HepG2 (cell line): ENCODE results near the gene LRRC74B. TPM values are rescaled to one million over a fixed set of nuclear protein-coding genes. Genes with fewer than 3 reads are reported as not detected.
A peak's percentile ranks its signal among the peaks of the same experiment; 100 is the strongest.

Experiments used
- ARNTL ChIP-seq: sonication (generic); formaldehyde crosslinking; IDR thresholded peaks from 2 replicates; pipeline ENCODE4 v1.4.0; 2020; ENCODE audit warnings: mild to moderate bottlenecking, missing genetic modification reagents
- CENPBD1 ChIP-seq: sonication (generic); formaldehyde crosslinking; IDR thresholded peaks from 2 replicates; pipeline ENCODE4 v1.8.0; 2022; ENCODE audit warnings: missing genetic modification reagents, low read depth, mild to moderate bottlenecking, borderline replicate concordance
- CENPX ChIP-seq: sonication (generic); formaldehyde crosslinking; IDR thresholded peaks from 2 replicates; pipeline ENCODE4 v1.9.0; 2021; ENCODE audit warnings: mild to moderate bottlenecking, missing genetic modification reagents, moderate library complexity
- ELF3 ChIP-seq: IDR thresholded peaks from 2 replicates; pipeline ENCODE4 v1.6.1; 2016; ENCODE audit warnings: missing genetic modification reagents, missing compliant biosample characterization
- ETV6 ChIP-seq: sonication (generic); formaldehyde crosslinking; conservative IDR thresholded peaks from 2 replicates; pipeline ENCODE4 v1.4.0; 2020; ENCODE audit warnings: missing genetic modification reagents
- GPN1 ChIP-seq: sonication (generic); formaldehyde crosslinking; IDR thresholded peaks from 2 replicates; pipeline ENCODE4 v1.5.1; 2020; ENCODE audit warnings: missing genetic modification reagents, borderline replicate concordance
- KLF11 ChIP-seq: IDR thresholded peaks from 2 replicates; pipeline ENCODE4 v1.6.1; 2016; ENCODE audit warnings: missing compliant biosample characterization
- KLF15 ChIP-seq: sonication (generic); formaldehyde crosslinking; IDR thresholded peaks from 2 replicates; pipeline ENCODE4 v1.8.1; 2023; ENCODE audit warnings: borderline replicate concordance, mild to moderate bottlenecking, inconsistent platforms, missing genetic modification reagents, mixed read lengths
- MEIS1 ChIP-seq: sonication (generic); formaldehyde crosslinking; IDR thresholded peaks from 2 replicates; pipeline ENCODE4 v1.9.0; 2021; ENCODE audit warnings: mild to moderate bottlenecking, missing genetic modification reagents, moderate library complexity, borderline replicate concordance
- NAIF1 ChIP-seq: sonication (generic); formaldehyde crosslinking; IDR thresholded peaks from 2 replicates; pipeline ENCODE4 v1.5.0; 2020; ENCODE audit warnings: mild to moderate bottlenecking, missing genetic modification reagents, borderline replicate concordance
- NCOA2 ChIP-seq: sonication (generic); formaldehyde crosslinking; IDR thresholded peaks from 2 replicates; pipeline ENCODE4 v1.8.0; 2022; ENCODE audit warnings: inconsistent platforms
- NKX3-1 ChIP-seq: sonication (generic); formaldehyde crosslinking; IDR thresholded peaks from 2 replicates; pipeline ENCODE4 v1.5.0; 2020; ENCODE audit warnings: missing genetic modification reagents
- PHF5A ChIP-seq: IDR thresholded peaks from one replicate; pipeline ENCODE4 v1.6.1; 2018; ENCODE audit warnings: low read depth, missing genetic modification reagents; ENCODE audit not compliant: unreplicated experiment
- RCOR2 ChIP-seq: IDR thresholded peaks from 2 replicates; pipeline ENCODE4 v1.6.1; 2016; ENCODE audit warnings: missing biosample characterization, missing genetic modification reagents
- SIX1 ChIP-seq: sonication (generic); formaldehyde crosslinking; IDR thresholded peaks from 2 replicates; pipeline ENCODE4 v1.4.0; 2020; ENCODE audit warnings: missing genetic modification reagents, borderline replicate concordance
- SNAPC4 ChIP-seq: sonication (generic); formaldehyde crosslinking; IDR thresholded peaks from 2 replicates; pipeline ENCODE4 v1.4.0; 2020; ENCODE audit warnings: mild to moderate bottlenecking, missing genetic modification reagents
- TCF7L2 ChIP-seq: IDR thresholded peaks from 2 replicates; pipeline ENCODE4 v1.6.1; 2011; ENCODE audit warnings: mild to moderate bottlenecking, low read depth, low read length, moderate library complexity
- TRIM24 ChIP-seq: sonication (generic); formaldehyde crosslinking; IDR thresholded peaks from 2 replicates; pipeline ENCODE4 v1.8.0; 2022; ENCODE audit warnings: mild to moderate bottlenecking, missing genetic modification reagents
- YY1 ChIP-seq: IDR thresholded peaks from 2 replicates; pipeline ENCODE4 v1.6.1; 2011; ENCODE audit warnings: low read length, low read depth, moderate library complexity, mild to moderate bottlenecking; ENCODE audit not compliant: insufficient read depth, insufficient replicate concordance
- ZC3H13 ChIP-seq: sonication (generic); formaldehyde crosslinking; IDR thresholded peaks from 2 replicates; pipeline ENCODE4 v1.8.1; 2023; ENCODE audit warnings: mild to moderate bottlenecking, missing genetic modification reagents, moderate library complexity
- ZNF326 ChIP-seq: sonication (generic); formaldehyde crosslinking; IDR thresholded peaks from 2 replicates; pipeline ENCODE4 v1.4.0; 2020; ENCODE audit warnings: missing genetic modification reagents, borderline replicate concordance
- ZNF33B ChIP-seq: sonication (generic); formaldehyde crosslinking; IDR thresholded peaks from 2 replicates; pipeline ENCODE4 v1.5.1; 2020; ENCODE audit warnings: mild to moderate bottlenecking, missing genetic modification reagents
- ZNF557 ChIP-seq: sonication (generic); formaldehyde crosslinking; IDR thresholded peaks from 2 replicates; pipeline ENCODE4 v1.4.0; 2020; ENCODE audit warnings: missing genetic modification reagents
- ZNF597 ChIP-seq: sonication (generic); formaldehyde crosslinking; IDR thresholded peaks from 2 replicates; pipeline ENCODE4 v1.5.0; 2020; ENCODE audit warnings: missing genetic modification reagents
- ZNF644 ChIP-seq: IDR thresholded peaks from 2 replicates; pipeline ENCODE4 v1.6.1; 2016; ENCODE audit warnings: low read depth
- ZSCAN9 ChIP-seq: IDR thresholded peaks from 2 replicates; pipeline ENCODE4 v1.6.1; 2016; ENCODE audit warnings: borderline replicate concordance
- polyA plus RNA-seq, 8 experiments: library from polyadenylated mRNA; depleted of rRNA in 3 of 8; stranded (reverse) in 7 of 8; unstranded in 1 of 8; fragments of >200 nt; fragmentation: Illumina TruSeq in 4 of 8; extraction: Trizol in 4 of 8; gene quantifications; 2 replicates each; pipeline versions ENCODE4 v1.2.1 to v1.2.3, GENCODE V29; 2011 to 2016; ENCODE audit warnings: low read depth in 4 of 8, missing spikeins in 1 of 8, mixed read lengths in 1 of 8; ENCODE audit not compliant: insufficient read depth in 1 of 8
- total RNA-seq, 5 experiments: library from RNA; depleted of rRNA; stranded (reverse); fragments of >200 nt; fragmentation: Illumina TruSeq; extraction: Trizol; gene quantifications; 2 replicates each; pipeline ENCODE4 v1.2.3, GENCODE V29; 2016; ENCODE audit warnings: low read depth in 1 of 5

LRRC74B gene
- total and polyA plus RNA-seq, 2 of the 13 experiments (the other 11 are each of a cell fraction or from before 2014, with no cell fraction given) = not detected

GRCh38 chr22:21009638-21010425, 35.9 kb upstream of the LRRC74B start (continued):
- peak; percentile 95; the same call in 1 of the 2 replicates for TF ChIP-seq ZNF557 (CRISPR knock-in tag)
- TF ChIP-seq KLF15 = no peak
- no peak for TF ChIP-seq GPN1 (CRISPR knock-in tag)
- peak; percentile 97 for TF ChIP-seq KLF11 (CRISPR knock-in tag)
- no peak for TF ChIP-seq RCOR2 (CRISPR knock-in tag)
- TF ChIP-seq NAIF1 = no peak
- peak; percentile 87; the same call in 1 of the 2 replicates for TF ChIP-seq NKX3-1 (CRISPR knock-in tag)
- TF ChIP-seq ZNF644 (CRISPR knock-in tag) = peak; percentile 36; the same call in 1 of the 2 replicates
- TF ChIP-seq ETV6 (CRISPR knock-in tag) = no peak
- no peak for TF ChIP-seq ZNF33B
- peak; percentile 59; the same call in 1 of the 2 replicates for TF ChIP-seq ARNTL (CRISPR knock-in tag)
- no peak for TF ChIP-seq SNAPC4
- no peak for TF ChIP-seq MEIS1 (CRISPR knock-in tag)
- TF ChIP-seq CENPX (CRISPR knock-in tag) = no peak
- TF ChIP-seq YY1 = no peak
- TF ChIP-seq ZNF326 (CRISPR knock-in tag) = no peak
- TF ChIP-seq ZC3H13 = no peak
- TF ChIP-seq PHF5A (CRISPR knock-in tag) = peak; percentile 35
- peak; percentile 82 for TF ChIP-seq ELF3 (CRISPR knock-in tag)
- TF ChIP-seq ZNF597 = no peak
- TF ChIP-seq SIX1 (CRISPR knock-in tag) = 0 out of 2 replicates have a peak, but pooled peaks have one; percentile 28
- TF ChIP-seq TCF7L2 = no peak
- TF ChIP-seq TRIM24 (CRISPR knock-in tag) = no peak
- peak; percentile 56; the same call in 1 of the 2 replicates for TF ChIP-seq NCOA2 (CRISPR knock-in tag)
- peak; percentile 98 for TF ChIP-seq ZSCAN9
- TF ChIP-seq CENPBD1 (CRISPR knock-in tag) = no peak
